K562 (cell line): Measurements from ENCODE around the gene GZMA. TPM values are rescaled to one million over a fixed set of nuclear protein-coding genes. Genes with fewer than 3 reads are reported as not detected.

ENCODE experiments used
- ATAC-seq: fragments of 200-7000 bp; cut with Tn5 transposase; 3 replicates; pipeline ENCODE4 v1.9.1; 2020; ENCODE audit warnings: moderate library complexity
- BruUV-seq: library from RNA; stranded (reverse); fragments of 400-500 nt; replicated peaks from 2 replicates; lab custom pipeline; 2021; lab: Mats Ljungman, UMichigan
- CTCF ChIA-PET: fragments of 300-600 bp; formaldehyde crosslinking; extraction: SDS; loops from one replicate; lab custom pipeline; 2021; ENCODE audit warnings: low intra/inter-chr PET ratio; lab: Yijun Ruan, JAX
- POLR2A ChIA-PET: fragments of 300-600, 350-650 bp; sonication (Branson Sonifier 250); formaldehyde crosslinking; extraction: SDS; loops from one replicate; lab custom pipeline; 2021; ENCODE audit warnings: antibody characterized with exemption, inconsistent platforms; lab: Yijun Ruan, JAX
- DNase-seq, 4 experiments: peaks; one replicate each; pipeline versions ENCODE4 v3.0.0 to v3.0.0-alpha.2; 2011 to 2018; ENCODE audit warnings: low spot score in 3 of 4, mixed read lengths in 3 of 4; ENCODE audit errors: extremely low read depth in 1 of 4
- FAIRE-seq: peaks from 2 replicates; lab custom pipeline; 2011; peaks lifted over from hg19 to GRCh38; lab: Jason Lieb, UNC
- H2AFZ ChIP-seq: 2 replicates; pipeline ENCODE4 v1.6.0; 2011; ENCODE audit warnings: low read depth, low read length, control low read depth, inconsistent platforms
- H3K27ac ChIP-seq: fragments of 200-600 bp; 3 replicates; pipeline ENCODE4 v1.8.0; 2011; ENCODE audit warnings: low read depth, mild to moderate bottlenecking, control low read depth, inconsistent platforms, low read length, moderate library complexity, mixed read lengths; ENCODE audit errors: extremely low read depth
- H3K27me3 ChIP-seq, 2 experiments: fragments of 300-600 bp in 1 of 2; 2 replicates in 1 of 2; 3 replicates in 1 of 2; pipeline versions ENCODE4 v1.6.0 to v1.8.0; 2011; ENCODE audit warnings: inconsistent platforms in 2 of 2, low read length in 2 of 2, mild to moderate bottlenecking in 1 of 2, mixed read lengths in 1 of 2, moderate library complexity in 1 of 2; ENCODE audit not compliant: control insufficient read depth in 2 of 2, insufficient read depth in 2 of 2
- H3K36me3 ChIP-seq: fragments of 300-600 bp; 3 replicates; pipeline ENCODE4 v1.8.0; 2011; ENCODE audit warnings: mild to moderate bottlenecking, low read length, inconsistent platforms; ENCODE audit not compliant: control insufficient read depth, insufficient read depth
- H3K4me1 ChIP-seq, 2 experiments: fragments of 200-600 bp in 1 of 2; replicated peaks in 1 of 2; 2 replicates in 1 of 2; 3 replicates in 1 of 2; pipeline versions ENCODE4 v1.5.1 to v1.8.0; 2011; ENCODE audit warnings: inconsistent platforms in 2 of 2, low read length in 2 of 2, mild to moderate bottlenecking in 1 of 2, mixed read lengths in 1 of 2, moderate library complexity in 1 of 2; ENCODE audit not compliant: control insufficient read depth in 2 of 2, insufficient read depth in 2 of 2
- H3K4me2 ChIP-seq: 2 replicates; pipeline ENCODE4 v1.6.1; 2011; ENCODE audit warnings: low read length, control low read depth, inconsistent platforms, mixed read lengths; ENCODE audit not compliant: insufficient read depth
- H3K4me3 ChIP-seq: fragments of 200-600 bp; sonication (generic), shearing (Covaris generic); 2 replicates; pipeline ENCODE4 v1.5.1; 2016; ENCODE audit warnings: control low read depth, inconsistent platforms
- H3K79me2 ChIP-seq: fragments of 200-600 bp; 3 replicates; pipeline ENCODE4 v1.8.0; 2011; ENCODE audit warnings: low read length, inconsistent platforms; ENCODE audit not compliant: control insufficient read depth, insufficient read depth
- H3K9ac ChIP-seq, 2 experiments: 2 replicates each; pipeline versions ENCODE4 v1.6.0 to v1.6.1; 2011; ENCODE audit warnings: low read depth in 2 of 2, low read length in 2 of 2, control low read depth in 1 of 2, inconsistent platforms in 1 of 2, mild to moderate bottlenecking in 1 of 2, mixed read lengths in 1 of 2; ENCODE audit not compliant: insufficient read depth in 1 of 2
- H3K9me1 ChIP-seq: one replicate; pipeline ENCODE4 v1.6.0; 2011; ENCODE audit warnings: inconsistent platforms, mild to moderate bottlenecking, low read length, moderate library complexity; ENCODE audit not compliant: control insufficient read depth, insufficient read depth
- H3K9me3 ChIP-seq: replicated peaks from 2 replicates; pipeline ENCODE4 v1.5.1; 2011; ENCODE audit warnings: low read depth, low read length, inconsistent platforms; ENCODE audit not compliant: control insufficient read depth, insufficient read depth
- H4K20me1 ChIP-seq: replicated peaks from 2 replicates; pipeline ENCODE4 v1.6.1; 2011; ENCODE audit warnings: low read length, inconsistent platforms, mixed read lengths; ENCODE audit not compliant: control insufficient read depth, insufficient read depth
- ATF1 ChIP-seq, 2 experiments: fragments of 450-650 bp in 1 of 2; IDR thresholded peaks; 2 replicates each; pipeline ENCODE4 v1.6.1; 2016; ENCODE audit warnings: missing compliant biosample characterization in 1 of 2, missing genetic modification characterization in 1 of 2
- BDP1 ChIP-seq: IDR thresholded peaks from 3 replicates; pipeline ENCODE4 v1.6.1; 2011; ENCODE audit not compliant: insufficient read length, insufficient read depth
- BHLHE40 ChIP-seq: IDR thresholded peaks from 2 replicates; pipeline ENCODE4 v1.6.1; 2011; ENCODE audit warnings: low read length, improper control_type of control experiment
- CTCFL ChIP-seq: IDR thresholded peaks from 2 replicates; pipeline ENCODE4 v1.6.1; 2011; ENCODE audit warnings: borderline replicate concordance, low read depth, mild to moderate bottlenecking, moderate library complexity, low read length; ENCODE audit not compliant: insufficient read depth, poor library complexity, severe bottlenecking
- GATAD2A ChIP-seq: fragments of 450-650 bp; IDR thresholded peaks from 2 replicates; pipeline ENCODE4 v1.6.1; 2017
- HNRNPLL ChIP-seq: fragments of 200-400 bp; formaldehyde crosslinking; IDR thresholded peaks from 2 replicates; pipeline ENCODE4 v1.6.1; 2017; ENCODE audit warnings: low read length, low read depth, mild to moderate bottlenecking; ENCODE audit not compliant: poor library complexity, severe bottlenecking
- NFE2L1 ChIP-seq: fragments of 450-650 bp; IDR thresholded peaks from 2 replicates; pipeline ENCODE4 v1.6.1; 2016; ENCODE audit warnings: missing genetic modification characterization, low read depth, mild to moderate bottlenecking, missing compliant biosample characterization, moderate library complexity, borderline replicate concordance
- PRMT5 ChIP-seq: sonication (generic); formaldehyde crosslinking; IDR thresholded peaks from 2 replicates; pipeline ENCODE4 v1.5.0; 2020; ENCODE audit warnings: missing genetic modification reagents
- RFX7 ChIP-seq: fragments of 250-450 bp; sonication (Bioruptor Pico); IDR thresholded peaks from 2 replicates; pipeline ENCODE4 v1.5.1; 2021; ENCODE audit warnings: mild to moderate bottlenecking
- SMARCE1 ChIP-seq: fragments of 450-650 bp; IDR thresholded peaks from 2 replicates; pipeline ENCODE4 v1.7.1; 2016; ENCODE audit warnings: mild to moderate bottlenecking
- ZNF311 ChIP-seq: fragments of 250-450 bp; sonication (Bioruptor Pico); IDR thresholded peaks from 2 replicates; pipeline ENCODE4 v1.4.0; 2020; ENCODE audit warnings: mild to moderate bottlenecking, moderate library complexity
- WGBS: fragments of 100-300 bp; shearing (Covaris generic); methylation state at CpG from one replicate; pipeline ENCODE4 v1.1.6; 2016; ENCODE audit warnings: low coverage, mixed read lengths; ENCODE audit not compliant: insufficient coverage; ENCODE audit errors: missing lambda C conversion rate; 5-methylcytosine and 5-hydroxymethylcytosine counted together
- in situ Hi-C: fragments of 300-500 bp; cut with MboI; formaldehyde crosslinking; loops from 4 replicates; pipeline ENCODE4 v1.15.0; 2018; ENCODE audit warnings: inconsistent platforms, mixed read lengths
- intact Hi-C: fragments of 100-400 bp; cut with micrococcal nuclease; formaldehyde crosslinking; loops from 2 replicates; pipeline ENCODE4 v1.14.2; 2022
- polyA plus RNA-seq, 8 experiments: library from polyadenylated mRNA; depleted of rRNA in 4 of 8; stranded (reverse) in 5 of 8; unstranded in 3 of 8; fragments of >200 nt; fragmentation: Nextera tagmentation in 2 of 8; fragmentation: Illumina TruSeq in 1 of 8; extraction: Ambion mirVana in 2 of 8; extraction: Trizol in 1 of 8; gene quantifications; 2 replicates each; pipeline versions ENCODE4 v1.2.1 to v1.2.3, GENCODE V29; 2011 to 2014; ENCODE audit warnings: inconsistent platforms in 1 of 8, missing spikeins in 1 of 8
- total RNA-seq, 7 experiments: library from RNA; depleted of rRNA in 6 of 7; stranded (reverse); fragments of >200 nt in 6 of 7; fragmentation: Illumina TruSeq in 2 of 7; extraction: Trizol in 2 of 7; gene quantifications; 2 replicates each; pipeline versions ENCODE4 v1.2.1 to v1.2.3, GENCODE V29; 2011 to 2021; ENCODE audit warnings: low replicate concordance in 1 of 7

Gene GZMA
- total and polyA plus RNA-seq, 9 of the 15 experiments (the other 6 are each of a cell fraction or from before 2014, with no cell fraction given) = not detected

- no peaks in the 10 kb centered on the region for H3K4me1 ChIP-seq
- no TSS peak for BruUV-seq
- no peak overlapping the region for H3K9ac ChIP-seq
- no peaks in the 10 kb centered on the region for H3K36me3 ChIP-seq
- no peaks in the 10 kb centered on the region for H3K27me3 ChIP-seq
- no peak overlapping the region for H3K4me2 ChIP-seq
- no peak for ATAC-seq
- FAIRE-seq = no peak
- H3K9me3 ChIP-seq = no peaks in the 10 kb centered on the region
- H2AFZ ChIP-seq = no peak overlapping the region
- H3K9me1 ChIP-seq = no peaks in the 10 kb centered on the region
- H3K27ac ChIP-seq = no peak overlapping the region
- TF ChIP-seq ATF1 (CRISPR knock-in tag; IDR thresholded peaks at IDR 0.05) (no peak), ATF1 (tag; IDR thresholded peaks at IDR 0.05) (peak; percentile 47; the same call in 1 of the 2 replicates), BHLHE40 (no peak), BDP1 (no peak)
- POLR2A ChIA-PET = no interaction called here
- intact Hi-C loops (no loop called here), in situ Hi-C loops (no loop called here)
- WGBS = 0% methylated on average over 2 of the region's 2 CpGs
- H4K20me1 ChIP-seq = no peaks in the 10 kb centered on the region
- H3K4me3 ChIP-seq = no peak overlapping the region
- DNase-seq = no peak
- CTCF ChIA-PET = no interaction called here
- no peaks in the 10 kb centered on the region for H3K79me2 ChIP-seq
Measured at GRCh38 chr5:55055183-55055582, 47.3 kb upstream of the GZMA start.

- Histone ChIP-seq H3K4me2 (no peak overlapping the region), H3K9ac (no peak overlapping the region), H3K79me2 (no peaks in the 10 kb centered on the region), H3K9me3 (no peaks in the 10 kb centered on the region), H3K27ac (no peak overlapping the region), H3K4me1 (no peaks in the 10 kb centered on the region), H3K27me3 (no peaks in the 10 kb centered on the region; a peak in 2 of 5 replicates), H3K36me3 (no peaks in the 10 kb centered on the region), H4K20me1 (no peaks in the 10 kb centered on the region), H3K9me1 (no peaks in the 10 kb centered on the region), H3K4me3 (no peak overlapping the region), H2AFZ (no peak overlapping the region)
- CTCF ChIA-PET = no interaction called here
- BruUV-seq = no TSS peak
- ATAC-seq = no peak
- intact Hi-C loops (no loop called here), in situ Hi-C loops (no loop called here)
- FAIRE-seq = no peak
- 3% methylated on average over 9 of the region's 9 CpGs for WGBS
- DNase-seq = no peak
- TF ChIP-seq GATAD2A (no peak), ZNF311 (CRISPR knock-in tag) (no peak), PRMT5 (CRISPR knock-in tag) (no peak), SMARCE1 (no peak), HNRNPLL (no peak), NFE2L1 (no peak), CTCFL (no peak), RFX7 (CRISPR knock-in tag) (no peak)
- POLR2A ChIA-PET = no interaction called here
Measured at GRCh38 chr5:55062039-55062779, 40.2 kb upstream of the GZMA start.
